ENCODE results near the gene PRKCQ.
A peak's percentile ranks its signal among the peaks of the same experiment; 100 is the strongest.
"Not testable (repeated sequence)": the region's sequence is repeated elsewhere in the genome, so short reads cannot be mapped to it uniquely, and the experiment has no call there.

PRKCQ gene

GRCh38 chr10:6445671-6446316 lies 134.3 kb downstream of the PRKCQ start:
- DNase-seq = peak; percentile 6

- DNase-seq = not testable (repeated sequence)
Measured at GRCh38 chr10:6439875-6440274, 140.2 kb downstream of the PRKCQ start.

- DNase-seq = no peak
Measured at GRCh38 chr10:6431861-6432260, 148.2 kb downstream of the PRKCQ start.

- no peak for DNase-seq
Measured at GRCh38 chr10:6431186-6431585, 148.9 kb downstream of the PRKCQ start.

- no peak for DNase-seq
Measured at GRCh38 chr10:6430423-6430980, 149.6 kb downstream of the PRKCQ start.

- DNase-seq = no peak
Measured at GRCh38 chr10:6427357-6427959, 152.6 kb downstream of the PRKCQ start.

- no peak for DNase-seq
Measured at GRCh38 chr10:6426317-6426716, 153.8 kb downstream of the PRKCQ start.

GRCh38 chr10:6423413-6424170 lies 156.5 kb downstream of the PRKCQ start:
- DNase-seq = no peak

- no peak for DNase-seq
Measured at GRCh38 chr10:6423004-6423403, 157.1 kb downstream of the PRKCQ start.

- DNase-seq = no peak
Measured at GRCh38 chr10:6418613-6419216, 161.4 kb downstream of the PRKCQ start.

GRCh38 chr10:6418167-6418566 lies 161.9 kb downstream of the PRKCQ start:
- DNase-seq = no peak

GRCh38 chr10:6416892-6417512 lies 163.1 kb downstream of the PRKCQ start:
- peak; percentile 42 for DNase-seq

GRCh38 chr10:6411436-6411835 lies 168.6 kb downstream of the PRKCQ start:
- DNase-seq = no peak

- DNase-seq = no peak
Measured at GRCh38 chr10:6410830-6411229, 169.2 kb downstream of the PRKCQ start.

- peak; percentile 56 for DNase-seq
Measured at GRCh38 chr10:6409971-6410643, 170.0 kb downstream of the PRKCQ start.

GRCh38 chr10:6408799-6409198 lies 171.3 kb downstream of the PRKCQ start:
- DNase-seq = no peak

GRCh38 chr10:6407034-6407721 lies 172.9 kb downstream of the PRKCQ start:
- no peak for DNase-seq

- peak; percentile 36 for DNase-seq
Measured at GRCh38 chr10:6406220-6407033, 173.6 kb downstream of the PRKCQ start.

GRCh38 chr10:6405713-6406112 lies 174.4 kb downstream of the PRKCQ start:
- no peak for DNase-seq

All from fibroblast of skin of back (primary cell).